K562 (cell line): ENCODE measurements around the gene COL9A3. TPM values are rescaled to one million over a fixed set of nuclear protein-coding genes. Genes with fewer than 3 reads are reported as not detected.

Experiments used
- DMBX1 ChIP-seq: fragments of 250-450 bp; sonication (Bioruptor Pico); IDR thresholded peaks from 2 replicates; pipeline ENCODE4 v1.8.0; 2022; ENCODE audit warnings: inconsistent platforms, mild to moderate bottlenecking, moderate library complexity, borderline replicate concordance
- FIP1L1 ChIP-seq: fragments of 200-400 bp; formaldehyde crosslinking; IDR thresholded peaks from 2 replicates; pipeline ENCODE4 v1.6.1; 2018; ENCODE audit warnings: mild to moderate bottlenecking, low read depth, low read length; ENCODE audit not compliant: poor library complexity, severe bottlenecking
- HMG20B ChIP-seq: fragments of 250-450 bp; sonication (Bioruptor Pico); IDR thresholded peaks from 2 replicates; pipeline ENCODE4 v1.5.0; 2021; ENCODE audit warnings: mild to moderate bottlenecking
- MAZ ChIP-seq, 2 experiments: fragments of 450-650 bp in 1 of 2; sonication (generic) in 1 of 2; formaldehyde crosslinking; IDR thresholded peaks in 1 of 2; conservative IDR thresholded peaks in 1 of 2; 2 replicates each; pipeline versions ENCODE4 v1.4.0 to v1.5.0; 2020; ENCODE audit warnings: mild to moderate bottlenecking in 1 of 2, missing genetic modification reagents in 1 of 2
- SMAD2 ChIP-seq: fragments of 150-350 bp; IDR thresholded peaks from 2 replicates; pipeline ENCODE4 v1.6.1; 2014; ENCODE audit warnings: low read depth, mild to moderate bottlenecking, low read length
- SP2 ChIP-seq: IDR thresholded peaks from 2 replicates; pipeline ENCODE4 v1.6.1; 2011; ENCODE audit warnings: mild to moderate bottlenecking, low read depth, low read length, moderate library complexity; ENCODE audit not compliant: poor library complexity, severe bottlenecking; ENCODE audit errors: extremely low read depth
- TBP ChIP-seq: optimal IDR thresholded peaks from 2 replicates; pipeline ENCODE3; 2011; ENCODE audit warnings: low read depth, low read length, improper control_type of control experiment
- UBTF ChIP-seq, 2 experiments: IDR thresholded peaks; 2 replicates each; pipeline ENCODE4 v1.6.1; 2012; ENCODE audit warnings: improper control_type of control experiment in 2 of 2, low read depth in 2 of 2, low read length in 2 of 2, borderline replicate concordance in 1 of 2
- ZNF512 ChIP-seq: IDR thresholded peaks from 2 replicates; pipeline ENCODE4 v1.6.1; 2016; ENCODE audit warnings: missing genetic modification characterization, missing compliant biosample characterization
- polyA plus RNA-seq, 8 experiments: library from polyadenylated mRNA; depleted of rRNA in 4 of 8; stranded (reverse) in 5 of 8; unstranded in 3 of 8; fragments of >200 nt; fragmentation: Nextera tagmentation in 2 of 8; fragmentation: Illumina TruSeq in 1 of 8; extraction: Ambion mirVana in 2 of 8; extraction: Trizol in 1 of 8; gene quantifications; 2 replicates each; pipeline versions ENCODE4 v1.2.1 to v1.2.3, GENCODE V29; 2011 to 2014; ENCODE audit warnings: inconsistent platforms in 1 of 8, missing spikeins in 1 of 8
- total RNA-seq, 7 experiments: library from RNA; depleted of rRNA in 6 of 7; stranded (reverse); fragments of >200 nt in 6 of 7; fragmentation: Illumina TruSeq in 2 of 7; extraction: Trizol in 2 of 7; gene quantifications; 2 replicates each; pipeline versions ENCODE4 v1.2.1 to v1.2.3, GENCODE V29; 2011 to 2021; ENCODE audit warnings: low replicate concordance in 1 of 7
- TF ChIP-seq, protein P1 (sequence below), 2 experiments: fragments of 450-650 bp in 1 of 2; sonication (generic) in 1 of 2; formaldehyde crosslinking in 1 of 2; IDR thresholded peaks; 2 replicates each; pipeline versions ENCODE4 v1.7.1 to v1.9.0; 2016 to 2022; ENCODE audit warnings: inconsistent platforms in 1 of 2, mild to moderate bottlenecking in 1 of 2, missing genetic modification reagents in 1 of 2
- TF ChIP-seq, protein P2 (sequence below): sonication (generic); formaldehyde crosslinking; IDR thresholded peaks from 2 replicates; pipeline ENCODE4 v1.9.0; 2022; ENCODE audit warnings: mild to moderate bottlenecking, missing genetic modification reagents

Gene COL9A3
- total and polyA plus RNA-seq, 9 of the 15 experiments (the other 6 are each of a cell fraction or from before 2014, with no cell fraction given) = 0.14 to 3.6 (median 0.88) TPM; not detected in 1

DNA sequence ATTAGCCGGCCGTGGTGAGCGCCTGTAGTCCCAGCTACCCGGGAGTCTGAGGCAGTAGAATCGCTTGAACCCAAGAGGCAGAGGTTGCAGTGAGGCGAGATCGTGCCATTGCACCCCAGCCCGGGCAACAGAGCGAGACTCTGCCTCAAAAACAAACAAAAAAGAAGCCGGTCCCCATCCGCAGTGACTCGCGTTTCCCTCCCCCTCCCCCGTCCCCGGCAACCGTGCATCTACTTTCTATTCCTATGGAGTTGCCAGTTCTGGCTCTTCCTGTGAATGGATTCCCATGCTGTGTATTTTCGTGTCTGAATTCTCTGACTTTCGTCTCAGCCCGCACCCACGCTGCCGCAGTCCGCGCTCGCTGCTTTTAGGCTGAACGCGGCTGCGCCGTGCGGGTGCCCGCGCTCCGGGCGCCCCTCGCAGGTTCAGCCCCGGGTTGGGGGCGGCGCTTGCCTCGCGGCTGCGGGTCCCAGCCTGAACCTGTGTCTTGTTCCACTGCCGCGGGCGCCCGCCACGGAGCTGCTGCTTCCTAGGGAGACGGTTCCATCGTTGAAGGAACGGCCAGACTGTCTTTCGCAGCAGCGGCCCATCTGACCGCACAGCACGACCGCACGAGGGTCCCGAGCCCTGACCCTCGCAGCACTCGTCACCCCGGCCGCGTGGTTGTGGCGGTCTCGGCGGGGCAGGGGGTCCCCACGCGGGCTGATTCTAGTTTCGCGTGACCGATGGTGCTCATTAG, 21.7 kb upstream of the COL9A3 start (continued):
- TF ChIP-seq, protein P1, sequence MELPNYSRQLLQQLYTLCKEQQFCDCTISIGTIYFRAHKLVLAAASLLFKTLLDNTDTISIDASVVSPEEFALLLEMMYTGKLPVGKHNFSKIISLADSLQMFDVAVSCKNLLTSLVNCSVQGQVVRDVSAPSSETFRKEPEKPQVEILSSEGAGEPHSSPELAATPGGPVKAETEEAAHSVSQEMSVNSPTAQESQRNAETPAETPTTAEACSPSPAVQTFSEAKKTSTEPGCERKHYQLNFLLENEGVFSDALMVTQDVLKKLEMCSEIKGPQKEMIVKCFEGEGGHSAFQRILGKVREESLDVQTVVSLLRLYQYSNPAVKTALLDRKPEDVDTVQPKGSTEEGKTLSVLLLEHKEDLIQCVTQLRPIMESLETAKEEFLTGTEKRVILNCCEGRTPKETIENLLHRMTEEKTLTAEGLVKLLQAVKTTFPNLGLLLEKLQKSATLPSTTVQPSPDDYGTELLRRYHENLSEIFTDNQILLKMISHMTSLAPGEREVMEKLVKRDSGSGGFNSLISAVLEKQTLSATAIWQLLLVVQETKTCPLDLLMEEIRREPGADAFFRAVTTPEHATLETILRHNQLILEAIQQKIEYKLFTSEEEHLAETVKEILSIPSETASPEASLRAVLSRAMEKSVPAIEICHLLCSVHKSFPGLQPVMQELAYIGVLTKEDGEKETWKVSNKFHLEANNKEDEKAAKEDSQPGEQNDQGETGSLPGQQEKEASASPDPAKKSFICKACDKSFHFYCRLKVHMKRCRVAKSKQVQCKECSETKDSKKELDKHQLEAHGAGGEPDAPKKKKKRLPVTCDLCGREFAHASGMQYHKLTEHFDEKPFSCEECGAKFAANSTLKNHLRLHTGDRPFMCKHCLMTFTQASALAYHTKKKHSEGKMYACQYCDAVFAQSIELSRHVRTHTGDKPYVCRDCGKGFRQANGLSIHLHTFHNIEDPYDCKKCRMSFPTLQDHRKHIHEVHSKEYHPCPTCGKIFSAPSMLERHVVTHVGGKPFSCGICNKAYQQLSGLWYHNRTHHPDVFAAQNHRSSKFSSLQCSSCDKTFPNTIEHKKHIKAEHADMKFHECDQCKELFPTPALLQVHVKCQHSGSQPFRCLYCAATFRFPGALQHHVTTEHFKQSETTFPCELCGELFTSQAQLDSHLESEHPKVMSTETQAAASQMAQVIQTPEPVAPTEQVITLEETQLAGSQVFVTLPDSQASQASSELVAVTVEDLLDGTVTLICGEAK (IDR thresholded peaks at IDR 0.05) = no peak
- TF ChIP-seq, protein P1 (CRISPR knock-in tag; IDR thresholded peaks at IDR 0.05) = no peak
- no peak for TF ChIP-seq DMBX1 (CRISPR knock-in tag)
- no peak for TF ChIP-seq HMG20B (CRISPR knock-in tag)
- 0 out of 4 replicates have a peak, but pooled peaks of 1 of the 2 experiments have one; percentile 36 for TF ChIP-seq MAZ (CRISPR knock-in tag; conservative IDR thresholded peaks at IDR 0.05 in 1 of 2, IDR thresholded peaks at IDR 0.05 in 1 of 2)
- TF ChIP-seq TBP = peak; percentile 61
- TF ChIP-seq SP2 = no peak
- TF ChIP-seq ZNF512 (tag) = no peak
- TF ChIP-seq FIP1L1 = peak; percentile 74
- TF ChIP-seq, protein P2, sequence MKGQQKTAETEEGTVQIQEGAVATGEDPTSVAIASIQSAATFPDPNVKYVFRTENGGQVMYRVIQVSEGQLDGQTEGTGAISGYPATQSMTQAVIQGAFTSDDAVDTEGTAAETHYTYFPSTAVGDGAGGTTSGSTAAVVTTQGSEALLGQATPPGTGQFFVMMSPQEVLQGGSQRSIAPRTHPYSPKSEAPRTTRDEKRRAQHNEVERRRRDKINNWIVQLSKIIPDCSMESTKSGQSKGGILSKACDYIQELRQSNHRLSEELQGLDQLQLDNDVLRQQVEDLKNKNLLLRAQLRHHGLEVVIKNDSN (CRISPR knock-in tag) = no peak
- peak; percentile 52 to 80; a peak in 1 of 4 replicates for TF ChIP-seq UBTF (IDR thresholded peaks at IDR 0.05; ENCODE audit: borderline replicate concordance in 1 of 2, low read depth in 2 of 2, low read length in 2 of 2)
- TF ChIP-seq SMAD2 = no peak
